BLaER1 treated with 17β-estradiol and CSF1 and Interleukin-3, amounts not matched to agents 10 nM and 100 nM (cell line): ENCODE results near the gene BANP.
"Not testable (repeated sequence)": the region's sequence is repeated elsewhere in the genome, so short reads cannot be mapped to it uniquely, and the experiment has no call there.

Source experiments
- H3K27ac ChIP-seq, 11 experiments: shearing (Covaris generic); formaldehyde crosslinking; 2 replicates each; pipeline ENCODE4 v1.8.1; 2022
- H3K27me3 ChIP-seq, 11 experiments: shearing (Covaris generic); formaldehyde crosslinking; 2 replicates each; pipeline ENCODE4 v1.8.1; 2022
- H3K36me3 ChIP-seq, 11 experiments: shearing (Covaris generic); formaldehyde crosslinking; 2 replicates each; pipeline ENCODE4 v1.8.1; 2022
- H3K4me1 ChIP-seq, 10 experiments: shearing (Covaris generic); formaldehyde crosslinking; 2 replicates each; pipeline ENCODE4 v1.8.1; 2022
- H3K4me2 ChIP-seq, 11 experiments: shearing (Covaris generic); formaldehyde crosslinking; 2 replicates each; pipeline ENCODE4 v1.8.1; 2022
- H3K4me3 ChIP-seq, 10 experiments: shearing (Covaris generic); formaldehyde crosslinking; 2 replicates each; pipeline ENCODE4 v1.8.1; 2022
- H3K9ac ChIP-seq, 11 experiments: shearing (Covaris generic); formaldehyde crosslinking; 2 replicates each; pipeline ENCODE4 v1.8.1; 2022
- H3K9me3 ChIP-seq, 11 experiments: shearing (Covaris generic); formaldehyde crosslinking; replicated peaks in 1 of 11; 2 replicates each; pipeline ENCODE4 v1.8.1; 2022
- H4K20me1 ChIP-seq, 11 experiments: shearing (Covaris generic); formaldehyde crosslinking; 2 replicates each; pipeline ENCODE4 v1.8.1; 2022
- Cebpa-rat ChIP-seq, 11 experiments: shearing (Covaris generic); IDR thresholded peaks; 2 replicates each; pipeline ENCODE4 v1.8.1; 2022

Gene BANP

DNA sequence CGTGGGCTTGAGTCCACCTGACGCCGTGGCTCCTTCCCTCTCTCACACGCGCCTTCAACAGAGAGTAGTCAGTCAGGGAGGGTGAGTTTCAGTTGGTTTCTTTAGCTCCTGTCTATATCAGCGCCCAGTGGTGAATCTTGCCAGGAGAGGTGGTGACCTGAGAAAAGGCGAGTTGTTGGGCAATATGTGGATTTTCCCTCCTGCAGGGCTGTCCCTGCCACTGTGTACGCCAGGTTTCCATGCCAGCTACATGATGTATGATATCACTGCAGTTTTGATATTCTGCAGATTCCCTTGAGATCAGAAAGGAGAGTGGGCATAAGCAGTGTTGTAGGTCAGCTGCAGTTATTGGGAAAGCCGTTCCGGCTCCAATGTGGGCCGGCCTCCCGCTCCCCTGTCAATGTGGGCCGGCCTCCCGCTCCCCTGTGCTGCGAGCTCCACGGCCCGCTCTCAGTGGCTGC, 31.4 kb downstream of the BANP start:
- Histone ChIP-seq H3K4me1 (peaks cover 0 to 50% (median 31%) of the 10 kb centered on the region in 10 experiments; a peak in 16 of 20 replicates), H3K9me3 (no peaks in the 10 kb centered on the region), H3K36me3 (peaks cover 45 to 81% (median 60%) of the 10 kb centered on the region in 11 experiments), H3K9ac (peak overlapping the region in 2 of 11 experiments; percentile 29 to 50; a peak in 2 of 22 replicates), H3K27me3 (no peaks in the 10 kb centered on the region), H4K20me1 (peaks cover 0 to 13% (median 0%) of the 10 kb centered on the region in 11 experiments; a peak in 2 of 22 replicates), H3K27ac (peak overlapping the region in 10 of 11 experiments; percentile 42 to 66 (median 58); a peak in 14 of 22 replicates), H3K4me3 (no peak overlapping the region), H3K4me2 (peak overlapping the region in 3 of 11 experiments; percentile 41 to 49 (median 46); a peak in 3 of 22 replicates)
- no peak for TF ChIP-seq Cebpa-rat (IDR thresholded peaks at IDR 0.05)

DNA sequence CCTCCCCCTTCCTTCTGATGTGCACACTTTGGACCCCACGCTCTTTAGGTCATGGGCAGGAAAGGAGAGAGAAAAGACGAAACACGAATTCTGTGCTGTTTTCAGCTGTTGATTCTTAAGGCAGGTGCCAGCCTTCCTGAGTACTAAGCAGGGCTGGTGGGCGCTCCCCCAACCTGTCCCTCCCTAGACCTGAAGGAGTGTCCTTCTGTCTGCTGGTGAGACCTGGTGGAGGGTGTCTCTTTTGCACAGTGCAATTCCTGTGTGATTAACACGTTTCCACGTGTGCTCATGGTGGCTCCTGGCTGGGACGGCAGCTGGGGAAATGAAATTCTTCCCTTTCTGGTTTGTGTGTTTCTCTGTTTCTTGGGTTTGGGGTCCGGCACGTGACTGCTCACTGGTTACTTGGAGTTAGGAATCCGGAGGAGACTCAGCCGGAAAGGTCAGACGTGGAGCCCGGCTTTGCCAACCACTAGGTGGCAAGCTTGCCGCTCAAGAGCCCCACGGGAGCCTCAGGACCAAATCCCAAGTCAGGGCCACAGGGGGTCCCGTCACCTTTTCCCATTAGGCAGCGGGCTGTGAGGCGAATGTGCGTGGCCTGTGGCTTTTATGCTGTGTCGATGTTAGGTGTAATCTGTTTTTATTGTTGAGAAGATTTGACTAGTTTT, 32.0 kb downstream of the BANP start:
- H3K4me2 ChIP-seq = peak overlapping the region in 8 of 11 experiments; percentile 8 to 56 (median 44); a peak in 10 of 22 replicates

DNA sequence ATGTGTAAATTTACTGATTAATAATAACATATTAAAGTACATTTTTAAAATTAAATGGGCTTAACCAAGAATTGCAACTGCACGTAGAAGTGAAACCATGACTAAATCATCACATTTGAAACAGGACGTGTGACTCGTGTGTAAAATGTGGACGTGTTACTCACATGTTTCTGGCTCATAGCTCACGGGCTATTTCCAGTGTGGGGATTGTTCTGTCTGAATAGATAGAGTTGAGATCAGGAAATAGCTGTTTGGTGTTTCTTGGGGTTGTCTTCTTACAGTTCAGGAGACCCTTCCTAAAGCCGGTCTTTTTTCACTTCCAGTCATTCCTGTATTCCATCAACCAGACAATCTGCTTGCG, 32.5 kb downstream of the BANP start:
- Histone ChIP-seq H3K9ac (peak overlapping the region in 5 of 11 experiments; percentile 26 to 53 (median 46); a peak in 8 of 22 replicates), H3K4me1 (peaks cover 0 to 50% (median 31%) of the 10 kb centered on the region in 10 experiments; a peak in 16 of 20 replicates), H4K20me1 (peaks cover 0 to 13% (median 0%) of the 10 kb centered on the region in 11 experiments; a peak in 2 of 22 replicates), H3K4me2 (peak overlapping the region in 9 of 11 experiments; percentile 12 to 56 (median 41); a peak in 10 of 22 replicates), H3K27ac (peak overlapping the region in 10 of 11 experiments; percentile 42 to 66 (median 58); a peak in 16 of 22 replicates), H3K36me3 (peaks cover 50 to 80% (median 58%) of the 10 kb centered on the region in 11 experiments)
- H3K9me3 ChIP-seq, H3K4me3 ChIP-seq, H3K27me3 ChIP-seq: not testable (repeated sequence)

More for the DNA sequence above, 32.0 kb downstream of the BANP start:
- H3K27me3 ChIP-seq, H3K4me3 ChIP-seq, H3K9me3 ChIP-seq: not testable (repeated sequence)
- peaks cover 45 to 80% (median 59%) of the 10 kb centered on the region in 11 experiments for H3K36me3 ChIP-seq
- H3K27ac ChIP-seq = peak overlapping the region in 10 of 11 experiments; percentile 42 to 66 (median 58); a peak in 17 of 22 replicates
- H4K20me1 ChIP-seq = peaks cover 0 to 13% (median 0%) of the 10 kb centered on the region in 11 experiments; a peak in 2 of 22 replicates
- peak overlapping the region in 4 of 11 experiments; percentile 29 to 53 (median 48); a peak in 6 of 22 replicates for H3K9ac ChIP-seq
- H3K4me1 ChIP-seq = peaks cover 0 to 50% (median 31%) of the 10 kb centered on the region in 10 experiments; a peak in 16 of 20 replicates

DNA sequence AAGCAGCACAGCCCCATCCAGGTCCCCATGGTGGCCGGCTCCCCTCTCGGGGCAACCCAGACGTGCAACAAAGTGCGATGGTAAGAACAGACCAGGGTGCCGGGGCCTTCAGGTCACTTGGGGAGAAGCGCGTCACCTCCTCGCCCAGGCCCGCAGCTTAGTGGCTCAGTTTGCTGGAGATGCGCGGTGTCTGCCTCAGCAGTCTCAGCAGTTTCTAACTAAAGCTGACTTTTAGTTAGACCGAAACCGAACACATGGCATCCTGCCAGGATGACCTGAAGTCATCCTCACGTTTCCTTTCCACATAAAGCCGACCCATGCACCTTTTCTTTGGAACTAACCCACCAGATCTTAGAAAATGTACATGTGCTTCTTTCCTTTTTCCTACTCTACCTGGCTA, 32.9 kb downstream of the BANP start:
- H4K20me1 ChIP-seq = peaks cover 0 to 11% (median 0%) of the 10 kb centered on the region in 11 experiments; a peak in 2 of 22 replicates
- H3K4me3 ChIP-seq, H3K27me3 ChIP-seq, H3K9me3 ChIP-seq: not testable (repeated sequence)
- H3K36me3 ChIP-seq = peaks cover 50 to 80% (median 58%) of the 10 kb centered on the region in 11 experiments
- H3K4me2 ChIP-seq = peak overlapping the region in 9 of 11 experiments; percentile 12 to 56 (median 41); a peak in 10 of 22 replicates
- H3K4me1 ChIP-seq = peaks cover 0 to 50% (median 31%) of the 10 kb centered on the region in 10 experiments; a peak in 16 of 20 replicates
- H3K9ac ChIP-seq = peak overlapping the region in 7 of 11 experiments; percentile 26 to 46 (median 38); a peak in 7 of 22 replicates
- H3K27ac ChIP-seq = peak overlapping the region in 10 of 11 experiments; percentile 47 to 66 (median 58); a peak in 19 of 22 replicates

DNA sequence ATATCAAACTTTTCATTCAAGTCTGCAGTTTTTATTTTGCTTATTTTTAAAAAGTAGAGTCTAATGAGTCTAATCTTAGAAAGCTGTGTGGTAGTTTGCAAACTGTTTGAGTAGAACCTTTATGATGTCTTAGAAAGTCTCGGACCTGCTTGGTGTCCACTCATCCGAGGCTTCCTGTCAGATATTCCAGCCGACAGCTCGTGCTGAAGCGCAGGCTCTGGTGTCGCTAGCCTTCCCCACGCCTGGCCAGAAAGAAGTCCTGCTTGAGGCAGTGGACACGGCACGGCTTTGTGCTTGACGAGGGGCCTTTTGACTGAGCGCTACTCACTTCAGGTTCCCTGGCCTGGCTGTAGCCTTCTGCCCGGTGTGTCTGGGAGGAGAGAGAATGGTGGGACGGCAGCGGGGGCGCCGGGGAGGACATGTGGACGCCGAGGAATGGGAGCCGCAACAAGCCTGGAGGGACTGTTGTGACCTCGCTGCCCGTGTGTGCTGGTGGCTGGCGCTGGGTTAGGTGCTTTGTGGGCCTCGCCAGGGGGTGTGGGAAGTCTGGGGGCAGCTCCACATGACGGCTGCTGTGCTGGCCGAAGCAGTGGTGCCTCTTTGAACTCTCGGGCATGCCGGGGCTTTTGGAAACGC, 33.5 kb downstream of the BANP start:
- H3K36me3 ChIP-seq = peaks cover 48 to 80% (median 56%) of the 10 kb centered on the region in 11 experiments
- peaks cover 0 to 47% (median 31%) of the 10 kb centered on the region in 10 experiments; a peak in 16 of 20 replicates for H3K4me1 ChIP-seq
- H4K20me1 ChIP-seq = peaks cover 0 to 5% (median 0%) of the 10 kb centered on the region in 11 experiments; a peak in 2 of 22 replicates
- H3K9me3 ChIP-seq = no peaks in the 10 kb centered on the region
- peak overlapping the region in 4 of 11 experiments; percentile 38 to 56 (median 45); a peak in 3 of 22 replicates for H3K4me2 ChIP-seq
- TF ChIP-seq Cebpa-rat (IDR thresholded peaks at IDR 0.05) = no peak
- peak overlapping the region in 7 of 11 experiments; percentile 13 to 46 (median 29); a peak in 5 of 22 replicates for H3K9ac ChIP-seq
- peak overlapping the region in 10 of 11 experiments; percentile 47 to 66 (median 58); a peak in 17 of 22 replicates for H3K27ac ChIP-seq
- no peaks in the 10 kb centered on the region for H3K27me3 ChIP-seq
- H3K4me3 ChIP-seq = no peak overlapping the region

DNA sequence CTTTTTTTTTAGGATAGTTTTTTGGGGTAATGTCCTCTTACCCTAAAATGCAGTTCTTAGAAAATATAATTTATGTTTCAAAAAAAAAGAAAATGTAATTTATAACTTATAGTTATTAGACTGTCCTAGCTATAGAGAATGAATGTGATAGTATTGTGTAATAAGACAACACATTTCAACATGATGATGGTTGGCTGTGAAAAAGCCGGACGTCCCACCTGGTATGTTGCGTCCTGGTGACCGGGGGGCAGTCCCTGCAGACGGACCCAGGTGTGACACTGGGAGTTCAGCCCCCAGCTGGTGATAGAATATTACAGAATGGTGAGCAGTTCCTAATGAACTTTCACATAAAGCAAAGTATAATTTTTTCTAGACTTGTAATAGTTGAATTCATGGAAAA, 34.3 kb downstream of the BANP start:
- 0 out of 22 replicates have a peak overlapping the region, but pooled peaks of 1 of the 11 experiments have one; percentile 27 for H3K4me2 ChIP-seq
- not testable (repeated sequence) for H4K20me1 ChIP-seq, H3K27me3 ChIP-seq, H3K9me3 ChIP-seq, H3K4me3 ChIP-seq
- H3K27ac ChIP-seq = peak overlapping the region in 4 of 11 experiments; percentile 34 to 66 (median 55); a peak in 4 of 22 replicates
- TF ChIP-seq Cebpa-rat (IDR thresholded peaks at IDR 0.05) = peak in 2 of 11 experiments; percentile 13 to 50; a peak in 1 of 22 replicates
- H3K36me3 ChIP-seq = peaks cover 50 to 82% (median 57%) of the 10 kb centered on the region in 11 experiments
- peaks cover 0 to 43% (median 31%) of the 10 kb centered on the region in 10 experiments; a peak in 16 of 20 replicates for H3K4me1 ChIP-seq
- 0 out of 22 replicates have a peak overlapping the region, but pooled peaks of 1 of the 11 experiments have one; percentile 38 for H3K9ac ChIP-seq

DNA sequence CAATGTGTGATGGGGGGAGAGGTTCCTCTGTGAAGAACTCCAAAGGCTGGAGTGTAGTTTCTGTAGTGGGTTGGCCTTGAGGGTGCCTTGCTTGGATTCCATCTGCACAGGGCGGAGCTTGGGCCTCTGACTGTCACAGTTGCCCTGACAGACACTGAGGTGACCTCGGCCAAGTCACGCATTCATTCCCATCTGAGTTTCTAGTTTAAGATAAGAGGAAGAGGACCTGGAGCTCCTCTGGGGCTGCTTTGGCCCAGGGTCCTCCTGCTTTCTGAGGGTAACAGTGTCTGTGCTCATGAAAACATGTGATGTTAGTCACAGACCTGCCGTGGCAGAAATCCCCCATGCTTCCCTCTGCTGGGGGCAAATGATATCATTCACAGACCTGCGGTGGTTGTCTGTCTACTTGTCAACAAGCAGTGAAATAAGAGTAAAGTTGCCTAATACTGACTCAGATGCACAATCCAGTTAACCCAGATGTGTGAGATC, 35.2 kb downstream of the BANP start:
- Histone ChIP-seq H3K9ac (peak overlapping the region in 3 of 11 experiments; percentile 1 to 34 (median 3); a peak in 2 of 22 replicates), H3K4me2 (peak overlapping the region in 6 of 11 experiments; percentile 3 to 28 (median 24); a peak in 4 of 22 replicates), H3K27ac (peak overlapping the region in 9 of 11 experiments; percentile 22 to 58 (median 45); a peak in 14 of 22 replicates)

DNA sequence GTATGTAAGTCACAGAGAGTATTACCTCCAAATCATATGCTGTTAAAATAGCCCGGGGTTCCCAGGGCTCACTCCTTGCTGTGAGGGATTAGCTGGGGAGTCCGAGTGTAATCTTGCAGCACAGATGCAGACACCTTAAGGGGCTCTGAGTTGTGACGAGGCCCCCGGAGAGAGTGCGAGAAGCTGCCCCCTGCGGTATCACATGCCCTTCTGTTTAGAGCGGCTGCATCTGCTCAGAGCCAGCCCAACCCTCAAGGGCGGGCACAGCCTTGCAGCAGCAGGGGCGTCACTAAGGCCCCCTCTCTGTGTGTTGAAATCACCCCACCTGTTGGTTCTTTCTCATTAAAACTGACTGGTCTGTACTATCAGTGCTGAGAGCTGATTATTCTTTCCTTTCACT, 37.4 kb downstream of the BANP start:
- peaks cover 36 to 80% (median 49%) of the 10 kb centered on the region in 11 experiments for H3K36me3 ChIP-seq
- H3K27me3 ChIP-seq, H3K27ac ChIP-seq, H3K4me2 ChIP-seq, H4K20me1 ChIP-seq, H3K9me3 ChIP-seq, H3K9ac ChIP-seq, H3K4me3 ChIP-seq: not testable (repeated sequence)
- peaks cover 0 to 26% (median 20%) of the 10 kb centered on the region in 10 experiments; a peak in 16 of 20 replicates for H3K4me1 ChIP-seq

More for the DNA sequence above, 35.2 kb downstream of the BANP start:
- H3K9me3 ChIP-seq, H3K27me3 ChIP-seq, H4K20me1 ChIP-seq, H3K4me3 ChIP-seq: not testable (repeated sequence)
- peaks cover 0 to 38% (median 31%) of the 10 kb centered on the region in 10 experiments; a peak in 16 of 20 replicates for H3K4me1 ChIP-seq
- H3K36me3 ChIP-seq = peaks cover 44 to 82% (median 57%) of the 10 kb centered on the region in 11 experiments

DNA sequence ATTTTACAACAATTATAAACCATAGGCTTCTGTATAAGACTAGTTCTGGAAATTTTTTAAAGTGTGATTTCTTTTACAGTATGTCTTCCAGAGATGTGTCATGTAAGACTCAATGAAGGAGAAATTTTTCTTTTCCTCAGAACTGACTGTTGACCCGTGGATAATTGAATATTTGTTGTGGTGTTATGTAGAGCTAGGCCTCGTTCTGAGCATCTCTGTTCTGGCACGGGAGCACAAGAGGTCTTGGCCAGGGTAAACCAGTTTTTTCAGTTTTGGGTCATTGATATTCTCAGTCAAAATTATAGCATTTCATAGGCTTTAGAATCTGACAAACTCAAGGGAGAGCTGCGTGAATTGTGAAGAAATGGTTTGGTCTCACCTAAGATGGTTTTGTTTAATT, 39.0 kb downstream of the BANP start:
- not testable (repeated sequence) for H3K27me3 ChIP-seq, H3K27ac ChIP-seq, H3K4me1 ChIP-seq, H3K4me3 ChIP-seq, H3K9ac ChIP-seq, H3K9me3 ChIP-seq, H3K4me2 ChIP-seq
- Histone ChIP-seq H4K20me1 (peaks cover 0 to 15% (median 10%) of the 10 kb centered on the region in 11 experiments; a peak in 8 of 22 replicates), H3K36me3 (peaks cover 32 to 84% (median 53%) of the 10 kb centered on the region in 11 experiments)

DNA sequence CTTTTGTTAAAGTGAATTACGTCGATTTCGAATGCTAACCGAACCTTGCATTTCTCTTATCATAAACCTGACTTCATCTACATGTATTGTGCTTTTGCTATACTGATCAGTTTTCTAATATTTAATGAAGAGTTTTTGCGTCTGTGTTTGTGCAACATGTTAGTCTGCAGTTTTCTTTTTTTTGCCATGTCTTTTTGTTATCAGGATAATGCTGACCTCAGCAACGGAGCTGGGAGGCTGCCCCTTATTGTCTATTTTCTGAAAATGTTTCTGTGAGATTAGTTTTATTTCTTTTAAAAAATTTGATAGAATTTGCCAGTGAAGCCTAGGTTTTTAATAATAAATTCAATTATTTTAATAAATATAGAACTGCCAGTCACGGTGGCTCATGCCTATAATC, 40.9 kb downstream of the BANP start:
- H4K20me1 ChIP-seq = peaks cover 0 to 33% (median 26%) of the 10 kb centered on the region in 11 experiments; a peak in 13 of 22 replicates
- not testable (repeated sequence) for H3K27me3 ChIP-seq, H3K4me3 ChIP-seq, H3K9me3 ChIP-seq, H3K4me1 ChIP-seq, H3K27ac ChIP-seq, H3K9ac ChIP-seq, H3K4me2 ChIP-seq
- peaks cover 21 to 88% (median 50%) of the 10 kb centered on the region in 11 experiments; a peak in 21 of 22 replicates for H3K36me3 ChIP-seq
